ENCODE measurements around the gene SSR4. TPM values are rescaled to one million over a fixed set of nuclear protein-coding genes. Genes with fewer than 3 reads are reported as not detected.

The SSR4 gene
- polyA plus RNA-seq, 5 donors = 152 to 222 (median 163) TPM

GRCh38 chrX:153828723-153829548 is 34.5 kb downstream of the SSR4 start:
- DNase-seq = no peak

- no peak for DNase-seq
Measured at GRCh38 chrX:153829549-153829798, 35.0 kb downstream of the SSR4 start.

- no peak for DNase-seq
Measured at GRCh38 chrX:153829799-153830639, 35.6 kb downstream of the SSR4 start, which contains the start of gene PDZD4. Gene PDZD4 (minus strand): TSS chrX:153830544. CDS start chrX:153830298, 246 bp downstream.

- DNase-seq = no peak
Measured at GRCh38 chrX:153830640-153831428, 36.4 kb downstream of the SSR4 start.

GRCh38 chrX:153831429-153832150 is 37.1 kb downstream of the SSR4 start:
- no peak for DNase-seq

- no peak for DNase-seq
Measured at GRCh38 chrX:153832728-153833127, 38.3 kb downstream of the SSR4 start.

GRCh38 chrX:153836921-153837320 is 42.5 kb downstream of the SSR4 start:
- no peak for DNase-seq

- DNase-seq = no peak
Measured at GRCh38 chrX:153844509-153845082, 50.1 kb downstream of the SSR4 start.

- no peak for DNase-seq
Measured at GRCh38 chrX:153845195-153845594, 50.7 kb downstream of the SSR4 start.

- DNase-seq = no peak
Measured at GRCh38 chrX:153845842-153846241, 51.4 kb downstream of the SSR4 start.

Other genes with a start within 250 kb of the SSR4 start
- 10 to 100 TPM; 11.3 to 20.1 (median 12.6) TPM for gene CCNQ, start 195.5 kb upstream of the SSR4 start, polyA plus RNA-seq (ENCODE audit: insufficient read depth in 1 of 5, insufficient read length in 5 of 5, low replicate concordance in 1 of 5)
- under 1 TPM in 3 of 5 donors, not detected in 2; 0.12 to 0.69 (median 0.45) TPM for gene DUSP9, start 147.5 kb upstream of the SSR4 start, polyA plus RNA-seq (ENCODE audit: insufficient read depth in 1 of 5, insufficient read length in 5 of 5, low replicate concordance in 1 of 5)
- gene PNCK, start 120.9 kb upstream of the SSR4 start, polyA plus RNA-seq (ENCODE audit: insufficient read depth in 1 of 5, insufficient read length in 5 of 5, low replicate concordance in 1 of 5) = 1 to 10 TPM in 1 of 5 donors, under 1 TPM in 4; 0.54 to 1.1 (median 0.64) TPM
- 1 to 10 TPM; 3.7 to 9.8 (median 7.8) TPM for gene SLC6A8, start 106.7 kb upstream of the SSR4 start, polyA plus RNA-seq (ENCODE audit: insufficient read depth in 1 of 5, insufficient read length in 5 of 5, low replicate concordance in 1 of 5)
- 100 to 1,000 TPM; 119 to 161 (median 139) TPM for gene BCAP31, start 70.3 kb upstream of the SSR4 start, polyA plus RNA-seq (ENCODE audit: insufficient read depth in 1 of 5, insufficient read length in 5 of 5, low replicate concordance in 1 of 5)
- 10 to 100 TPM in 1 of 5 donors, 1 to 10 TPM in 4; 5.7 to 11.7 (median 7.2) TPM for gene ABCD1, start 69.8 kb upstream of the SSR4 start, polyA plus RNA-seq (ENCODE audit: insufficient read depth in 1 of 5, insufficient read length in 5 of 5, low replicate concordance in 1 of 5)
- 1 to 10 TPM; 2.1 to 4.1 (median 3.7) TPM for gene PLXNB3, start 30.4 kb upstream of the SSR4 start, polyA plus RNA-seq (ENCODE audit: insufficient read depth in 1 of 5, insufficient read length in 5 of 5, low replicate concordance in 1 of 5)
- gene SRPK3, start 13.6 kb upstream of the SSR4 start, polyA plus RNA-seq (ENCODE audit: insufficient read depth in 1 of 5, insufficient read length in 5 of 5, low replicate concordance in 1 of 5) = 10 to 100 TPM in 1 of 5 donors, 1 to 10 TPM in 3, under 1 TPM in 1; 0.63 to 14.2 (median 1.4) TPM
- 10 to 100 TPM; 48.9 to 75.0 (median 52.7) TPM for gene IDH3G, start 293 bp upstream of the SSR4 start, polyA plus RNA-seq (ENCODE audit: insufficient read depth in 1 of 5, insufficient read length in 5 of 5, low replicate concordance in 1 of 5)
- gene PDZD4, start 35.9 kb downstream of the SSR4 start, polyA plus RNA-seq (ENCODE audit: insufficient read depth in 1 of 5, insufficient read length in 5 of 5, low replicate concordance in 1 of 5) = 10 to 100 TPM in 3 of 5 donors, 1 to 10 TPM in 2; 8.5 to 13.9 (median 10.4) TPM
- under 1 TPM; 0.13 to 0.44 (median 0.20) TPM for gene L1CAM, start 91.5 kb downstream of the SSR4 start, polyA plus RNA-seq (ENCODE audit: insufficient read depth in 1 of 5, insufficient read length in 5 of 5, low replicate concordance in 1 of 5)
- gene AVPR2, start 110.0 kb downstream of the SSR4 start, polyA plus RNA-seq (ENCODE audit: insufficient read depth in 1 of 5, insufficient read length in 5 of 5, low replicate concordance in 1 of 5) = 1 to 10 TPM in 1 of 5 donors, under 1 TPM in 4; 0.58 to 1.3 (median 0.73) TPM
- 10 to 100 TPM; 17.1 to 29.6 (median 25.4) TPM for gene ARHGAP4, start 131.6 kb downstream of the SSR4 start, polyA plus RNA-seq (ENCODE audit: insufficient read depth in 1 of 5, insufficient read length in 5 of 5, low replicate concordance in 1 of 5)
- 10 to 100 TPM; 48.0 to 85.6 (median 53.5) TPM for gene NAA10, start 140.4 kb downstream of the SSR4 start, polyA plus RNA-seq (ENCODE audit: insufficient read depth in 1 of 5, insufficient read length in 5 of 5, low replicate concordance in 1 of 5)
- gene RENBP, start 150.0 kb downstream of the SSR4 start, polyA plus RNA-seq (ENCODE audit: insufficient read depth in 1 of 5, insufficient read length in 5 of 5, low replicate concordance in 1 of 5) = 1 to 10 TPM; 4.1 to 7.8 (median 6.3) TPM
- gene HCFC1, start 177.2 kb downstream of the SSR4 start, polyA plus RNA-seq (ENCODE audit: insufficient read depth in 1 of 5, insufficient read length in 5 of 5, low replicate concordance in 1 of 5) = 10 to 100 TPM; 26.7 to 48.5 (median 31.9) TPM
- gene TMEM187, start 178.1 kb downstream of the SSR4 start, polyA plus RNA-seq (ENCODE audit: insufficient read depth in 1 of 5, insufficient read length in 5 of 5, low replicate concordance in 1 of 5) = 1 to 10 TPM; 4.6 to 6.8 (median 6.4) TPM
- gene IRAK1, start 225.2 kb downstream of the SSR4 start, polyA plus RNA-seq (ENCODE audit: insufficient read depth in 1 of 5, insufficient read length in 5 of 5, low replicate concordance in 1 of 5) = 10 to 100 TPM; 41.6 to 74.9 (median 48.0) TPM

All from right lung (tissue), 5 donors.